Peyer's patch (tissue), 4 donors: ENCODE data around the gene YKT6.

ENCODE experiments used
- CTCF ChIP-seq, 6 experiments: fragments of 450-650 bp in 4 of 6; fragments of 200-600 bp in 2 of 6; sonication (generic) in 1 of 6; IDR thresholded peaks; one replicate each; pipeline ENCODE4 v1.5.1; 2017 to 2019; ENCODE audit warnings: antibody characterized with exemption in 6 of 6, mild to moderate bottlenecking in 3 of 6, moderate library complexity in 1 of 6
- POLR2A ChIP-seq, 2 donors: fragments of 450-650 bp; IDR thresholded peaks; one replicate each; pipeline ENCODE4 v1.5.1; 2017; ENCODE audit warnings: antibody characterized with exemption in 2 of 2, mild to moderate bottlenecking in 2 of 2, moderate library complexity in 2 of 2

- TF ChIP-seq CTCF (IDR thresholded peaks at IDR 0.05) (no peak), POLR2A (IDR thresholded peaks at IDR 0.05) (no peak)
Measured at GRCh38 chr7:44184206-44184872, 16.4 kb upstream of the YKT6 start.
